ENCODE measurements around the gene NTSR1. TPM values are rescaled to one million over a fixed set of nuclear protein-coding genes. Genes with fewer than 3 reads are reported as not detected.

The NTSR1 gene
- total RNA-seq, 1 donor from 2014 or later, result 0.08 TPM

DNA sequence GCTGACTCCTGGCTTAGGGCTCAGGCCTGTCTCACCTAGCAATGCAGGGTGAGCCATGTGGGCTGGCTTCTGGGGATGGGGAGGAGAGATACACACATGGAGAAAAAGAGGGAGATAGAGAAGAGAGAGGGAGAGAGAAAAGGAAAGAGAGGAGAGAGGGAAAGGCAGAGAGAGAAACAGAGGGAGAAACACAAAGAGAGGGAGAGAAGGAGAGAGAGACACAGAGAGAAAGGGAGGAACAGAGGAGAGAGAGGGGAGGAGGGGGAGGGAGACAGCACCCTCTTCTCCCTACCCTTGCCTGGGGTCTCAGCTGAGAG lies 24.8 kb downstream of the NTSR1 start:
- H3K4me3 ChIP-seq (ENCODE audit: low read depth, low read length), result no peak overlapping the region
- DNase-seq (ENCODE audit: low read depth), result no peak
- H3K27me3 ChIP-seq (ENCODE audit: control insufficient read depth, insufficient read depth, low read length), result peaks cover 6% of the 10 kb centered on the region
- TF ChIP-seq, protein P1, sequence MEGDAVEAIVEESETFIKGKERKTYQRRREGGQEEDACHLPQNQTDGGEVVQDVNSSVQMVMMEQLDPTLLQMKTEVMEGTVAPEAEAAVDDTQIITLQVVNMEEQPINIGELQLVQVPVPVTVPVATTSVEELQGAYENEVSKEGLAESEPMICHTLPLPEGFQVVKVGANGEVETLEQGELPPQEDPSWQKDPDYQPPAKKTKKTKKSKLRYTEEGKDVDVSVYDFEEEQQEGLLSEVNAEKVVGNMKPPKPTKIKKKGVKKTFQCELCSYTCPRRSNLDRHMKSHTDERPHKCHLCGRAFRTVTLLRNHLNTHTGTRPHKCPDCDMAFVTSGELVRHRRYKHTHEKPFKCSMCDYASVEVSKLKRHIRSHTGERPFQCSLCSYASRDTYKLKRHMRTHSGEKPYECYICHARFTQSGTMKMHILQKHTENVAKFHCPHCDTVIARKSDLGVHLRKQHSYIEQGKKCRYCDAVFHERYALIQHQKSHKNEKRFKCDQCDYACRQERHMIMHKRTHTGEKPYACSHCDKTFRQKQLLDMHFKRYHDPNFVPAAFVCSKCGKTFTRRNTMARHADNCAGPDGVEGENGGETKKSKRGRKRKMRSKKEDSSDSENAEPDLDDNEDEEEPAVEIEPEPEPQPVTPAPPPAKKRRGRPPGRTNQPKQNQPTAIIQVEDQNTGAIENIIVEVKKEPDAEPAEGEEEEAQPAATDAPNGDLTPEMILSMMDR (IDR thresholded peaks at IDR 0.05; ENCODE audit: insufficient read depth, low read length, poor library complexity, severe bottlenecking), result no peak
- H3K36me3 ChIP-seq (ENCODE audit: control insufficient read depth, insufficient read depth, low read length), result no peaks in the 10 kb centered on the region

DNA sequence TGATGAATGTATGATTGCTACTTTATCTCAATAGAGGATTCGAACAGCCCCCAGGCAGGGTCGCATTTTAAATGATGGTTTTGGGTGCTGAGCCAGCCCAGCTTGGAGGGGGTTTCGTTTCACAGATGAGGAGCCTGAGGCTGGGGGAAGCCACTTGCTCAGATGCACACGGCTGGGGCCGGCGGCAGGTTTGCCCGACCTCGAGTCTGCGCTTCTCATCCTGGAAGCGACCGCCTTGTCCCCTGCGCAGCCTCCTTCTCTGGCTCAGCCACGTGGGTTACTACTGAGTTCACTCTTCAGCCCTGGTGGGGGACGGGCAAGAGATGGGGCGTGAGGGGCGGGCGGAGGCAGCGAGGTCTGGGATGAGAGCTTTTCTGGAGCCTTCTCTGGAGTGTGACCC lies 25.3 kb downstream of the NTSR1 start:
- H3K4me3 ChIP-seq (ENCODE audit: low read depth, low read length), result no peak overlapping the region
- DNase-seq (ENCODE audit: low read depth), result no peak
- peaks cover 6% of the 10 kb centered on the region for H3K27me3 ChIP-seq (ENCODE audit: control insufficient read depth, insufficient read depth, low read length)
- H3K36me3 ChIP-seq (ENCODE audit: control insufficient read depth, insufficient read depth, low read length), result no peaks in the 10 kb centered on the region
- TF ChIP-seq, protein P1 (IDR thresholded peaks at IDR 0.05; ENCODE audit: insufficient read depth, low read length, poor library complexity, severe bottlenecking), result no peak

DNA sequence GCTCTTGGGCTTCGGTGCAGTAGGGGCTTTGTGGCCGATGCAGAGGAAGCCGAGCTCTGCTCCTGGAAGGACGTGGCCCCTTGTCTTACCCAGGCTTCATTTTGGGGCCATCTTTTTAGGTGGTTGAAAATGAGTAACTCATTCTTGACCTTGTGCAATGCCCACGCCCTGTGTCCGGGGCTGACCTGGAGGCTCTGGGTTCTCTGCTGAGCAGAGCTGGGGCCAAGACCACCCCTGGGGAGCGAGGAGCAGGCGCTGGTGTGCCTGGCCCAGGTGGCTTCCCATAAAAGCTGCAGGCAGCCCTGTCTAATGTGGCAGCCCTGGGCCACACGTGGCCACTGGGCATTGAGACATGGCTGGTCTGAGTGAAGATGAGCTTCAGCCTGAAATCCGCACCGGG lies 25.7 kb downstream of the NTSR1 start:
- no peak for DNase-seq (ENCODE audit: low read depth)
- TF ChIP-seq, protein P1 (IDR thresholded peaks at IDR 0.05; ENCODE audit: insufficient read depth, low read length, poor library complexity, severe bottlenecking), result no peak
- Histone ChIP-seq H3K4me3 (ENCODE audit: low read depth, low read length) (no peak overlapping the region), H3K27me3 (ENCODE audit: control insufficient read depth, insufficient read depth, low read length) (peaks cover 6% of the 10 kb centered on the region), H3K36me3 (ENCODE audit: control insufficient read depth, insufficient read depth, low read length) (no peaks in the 10 kb centered on the region)

DNA sequence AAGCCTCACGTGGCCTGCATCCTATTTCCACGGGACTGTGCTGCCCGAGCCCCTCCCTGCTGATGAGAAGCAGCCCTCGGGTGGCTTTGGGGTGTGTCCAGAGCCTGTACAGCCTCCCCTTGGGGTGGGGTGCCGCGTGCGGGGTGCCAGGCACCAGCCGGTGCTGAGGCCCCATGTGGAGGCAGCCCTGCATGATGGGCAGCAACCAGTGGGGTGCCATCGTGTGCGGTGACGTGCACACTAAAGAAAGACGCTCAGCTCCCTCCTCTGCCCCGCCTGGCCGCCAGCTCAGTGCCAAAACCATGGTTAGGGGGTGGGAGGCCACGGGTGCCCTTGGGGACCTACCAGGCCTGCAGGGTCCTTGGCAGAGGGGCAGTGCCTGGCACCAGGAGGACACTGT lies 26.2 kb downstream of the NTSR1 start:
- no peaks in the 10 kb centered on the region for H3K36me3 ChIP-seq (ENCODE audit: control insufficient read depth, insufficient read depth, low read length)
- DNase-seq (ENCODE audit: low read depth), result no peak
- TF ChIP-seq, protein P1 (IDR thresholded peaks at IDR 0.05; ENCODE audit: insufficient read depth, low read length, poor library complexity, severe bottlenecking), result no peak
- H3K4me3 ChIP-seq (ENCODE audit: low read depth, low read length), result no peak overlapping the region
- H3K27me3 ChIP-seq (ENCODE audit: control insufficient read depth, insufficient read depth, low read length), result peaks cover 6% of the 10 kb centered on the region

DNA sequence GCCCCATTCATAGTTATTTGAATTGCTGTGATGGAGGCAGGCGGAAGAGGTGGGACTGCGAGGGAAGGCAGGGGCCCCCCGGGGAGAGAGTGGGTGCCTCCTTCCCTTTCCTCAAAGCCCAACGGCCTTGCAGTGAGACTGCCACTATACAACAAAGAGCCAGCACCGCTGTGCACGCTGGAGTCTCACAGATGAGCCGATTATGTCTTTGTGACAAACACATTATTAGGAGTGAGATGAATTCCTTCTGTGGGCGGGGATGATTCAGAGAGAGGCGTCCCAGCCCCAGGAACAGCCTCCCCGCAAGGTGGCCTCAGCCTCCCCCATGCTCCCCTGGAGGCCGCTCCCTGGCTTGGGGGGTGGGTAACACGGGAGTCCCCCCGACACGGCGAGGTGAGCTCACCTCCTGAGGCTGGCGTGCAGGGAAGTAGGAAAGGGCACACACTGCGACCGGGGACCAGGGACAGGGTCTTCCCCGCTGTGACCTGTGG lies 26.7 kb downstream of the NTSR1 start:
- Histone ChIP-seq H3K27me3 (ENCODE audit: control insufficient read depth, insufficient read depth, low read length) (peaks cover 6% of the 10 kb centered on the region), H3K4me3 (ENCODE audit: low read depth, low read length) (no peak overlapping the region), H3K36me3 (ENCODE audit: control insufficient read depth, insufficient read depth, low read length) (no peaks in the 10 kb centered on the region)
- DNase-seq (ENCODE audit: low read depth), result no peak
- TF ChIP-seq, protein P1 (IDR thresholded peaks at IDR 0.05; ENCODE audit: insufficient read depth, low read length, poor library complexity, severe bottlenecking), result no peak

DNA sequence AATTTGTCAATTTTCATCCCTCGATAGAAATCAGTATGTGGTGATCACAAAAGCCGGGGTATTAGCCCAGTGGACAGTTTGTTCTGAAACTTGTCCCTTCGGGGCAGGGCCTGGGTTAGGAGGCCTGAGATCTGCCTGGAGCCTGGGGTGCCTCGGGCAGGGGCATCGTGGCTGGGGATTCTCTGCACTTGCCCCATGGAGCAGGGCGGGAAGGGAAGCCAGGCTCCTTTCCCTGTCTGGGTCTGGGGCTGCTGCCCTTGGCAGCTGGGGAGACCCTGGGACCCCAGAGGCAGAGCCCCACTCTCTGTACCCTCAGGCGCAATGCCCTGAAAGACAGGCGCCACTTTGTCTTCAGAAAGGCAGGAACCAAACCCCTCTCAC lies 27.4 kb downstream of the NTSR1 start:
- DNase-seq (ENCODE audit: low read depth), result no peak
- Histone ChIP-seq H3K36me3 (ENCODE audit: control insufficient read depth, insufficient read depth, low read length) (no peaks in the 10 kb centered on the region), H3K27me3 (ENCODE audit: control insufficient read depth, insufficient read depth, low read length) (peaks cover 6% of the 10 kb centered on the region), H3K4me3 (ENCODE audit: low read depth, low read length) (no peak overlapping the region)
- TF ChIP-seq, protein P1 (IDR thresholded peaks at IDR 0.05; ENCODE audit: insufficient read depth, low read length, poor library complexity, severe bottlenecking), result no peak

Data from kidney epithelial cell (primary cell).